GM21619 (cell line): ENCODE data around the gene WWTR1.
A peak's percentile ranks its signal among the peaks of the same experiment; 100 is the strongest.

Experiments used
- ATAC-seq: cut with Tn5 transposase; IDR thresholded peaks from one replicate; pipeline ENCODE4 v1.9.1; 2021; ENCODE audit not compliant: unreplicated experiment

The WWTR1 gene

GRCh38 chr3:149655826-149656574 is 1.8 kb downstream of the WWTR1 start:
- no peak for ATAC-seq

- ATAC-seq, result no peak
These were observed 3.6 kb downstream of the WWTR1 start for GRCh38 chr3:149654188-149654601.

- no peak for ATAC-seq
These were observed 4.3 kb downstream of the WWTR1 start for GRCh38 chr3:149653564-149653963.

- ATAC-seq, result no peak
These were observed 4.7 kb downstream of the WWTR1 start for GRCh38 chr3:149653136-149653535.

- ATAC-seq, result no peak
These were observed 7.0 kb downstream of the WWTR1 start for GRCh38 chr3:149650828-149651227.

- no peak for ATAC-seq
These were observed 9.3 kb downstream of the WWTR1 start for GRCh38 chr3:149648525-149648924.

GRCh38 chr3:149647812-149648211 is 10.0 kb downstream of the WWTR1 start:
- ATAC-seq, result no peak

GRCh38 chr3:149647285-149647684 is 10.5 kb downstream of the WWTR1 start:
- ATAC-seq, result peak; percentile 86

GRCh38 chr3:149646181-149646766 is 11.6 kb downstream of the WWTR1 start:
- ATAC-seq, result no peak

- no peak for ATAC-seq
These were observed 13.9 kb downstream of the WWTR1 start for GRCh38 chr3:149643963-149644362.

GRCh38 chr3:149643482-149643798 is 14.4 kb downstream of the WWTR1 start:
- ATAC-seq, result no peak

- no peak for ATAC-seq
These were observed 16.7 kb downstream of the WWTR1 start for GRCh38 chr3:149640976-149641728.

GRCh38 chr3:149639093-149639486 is 18.7 kb downstream of the WWTR1 start:
- no peak for ATAC-seq

GRCh38 chr3:149638228-149639092 is 19.4 kb downstream of the WWTR1 start:
- no peak for ATAC-seq

- no peak for ATAC-seq
These were observed 22.4 kb downstream of the WWTR1 start for GRCh38 chr3:149635396-149635795.

- no peak for ATAC-seq
These were observed 23.3 kb downstream of the WWTR1 start for GRCh38 chr3:149634573-149634972.

- ATAC-seq, result no peak
These were observed 23.8 kb downstream of the WWTR1 start for GRCh38 chr3:149634072-149634471.

GRCh38 chr3:149632225-149632624 is 25.6 kb downstream of the WWTR1 start:
- ATAC-seq, result no peak

- ATAC-seq, result no peak
These were observed 27.0 kb downstream of the WWTR1 start for GRCh38 chr3:149630806-149631205.

GRCh38 chr3:149628957-149629670 is 28.7 kb downstream of the WWTR1 start:
- no peak for ATAC-seq

- no peak for ATAC-seq
These were observed 31.2 kb downstream of the WWTR1 start for GRCh38 chr3:149626671-149627070.
